GM21825 (cell line): ENCODE data around the gene RECK.
A peak's percentile ranks its signal among the peaks of the same experiment; 100 is the strongest.

Experiments used
- ATAC-seq: cut with Tn5 transposase; IDR thresholded peaks from one replicate; pipeline ENCODE4 v1.9.1; 2021; ENCODE audit warnings: mild to moderate bottlenecking, moderate library complexity; ENCODE audit not compliant: unreplicated experiment

Gene RECK

GRCh38 chr9:36025746-36026145 is 11.0 kb upstream of the RECK start:
- no peak for ATAC-seq

GRCh38 chr9:36029202-36029601 is 7.5 kb upstream of the RECK start:
- ATAC-seq: no peak

GRCh38 chr9:36029765-36030528 is 6.8 kb upstream of the RECK start:
- ATAC-seq: no peak

GRCh38 chr9:36030871-36031270 is 5.8 kb upstream of the RECK start:
- ATAC-seq: no peak

- ATAC-seq: no peak
Measured at GRCh38 chr9:36031774-36032555, 4.7 kb upstream of the RECK start.

GRCh38 chr9:36033788-36034187 is 2.9 kb upstream of the RECK start:
- no peak for ATAC-seq

GRCh38 chr9:36034234-36034633 is 2.5 kb upstream of the RECK start:
- ATAC-seq: no peak

GRCh38 chr9:36035006-36035405 is 1.7 kb upstream of the RECK start:
- ATAC-seq: no peak

- ATAC-seq: no peak
Measured at GRCh38 chr9:36036253-36036779, 397 bp upstream of the RECK start.

GRCh38 chr9:36037549-36038122 is 923 bp downstream of the RECK start:
- no peak for ATAC-seq

- ATAC-seq: no peak
Measured at GRCh38 chr9:36039121-36039520, 2.4 kb downstream of the RECK start.

GRCh38 chr9:36039696-36040095 is 3.0 kb downstream of the RECK start:
- ATAC-seq: no peak

- ATAC-seq: no peak
Measured at GRCh38 chr9:36040271-36040925, 3.7 kb downstream of the RECK start.

- no peak for ATAC-seq
Measured at GRCh38 chr9:36041506-36041905, 4.8 kb downstream of the RECK start.

GRCh38 chr9:36045610-36046009 is 8.9 kb downstream of the RECK start:
- no peak for ATAC-seq

- no peak for ATAC-seq
Measured at GRCh38 chr9:36046923-36047322, 10.2 kb downstream of the RECK start.

GRCh38 chr9:36049408-36049807 is 12.7 kb downstream of the RECK start:
- ATAC-seq: no peak

GRCh38 chr9:36050476-36050875 is 13.8 kb downstream of the RECK start:
- ATAC-seq: no peak

- ATAC-seq: peak; percentile 74
Measured at GRCh38 chr9:36051317-36051716, 14.6 kb downstream of the RECK start.

- no peak for ATAC-seq
Measured at GRCh38 chr9:36053971-36054370, 17.3 kb downstream of the RECK start.

- no peak for ATAC-seq
Measured at GRCh38 chr9:36056896-36057295, 20.2 kb downstream of the RECK start.
